ENCODE data around the gene MINDY2.

GRCh38 chr15:58852347-58852746 lies 81.2 kb downstream of the MINDY2 start:
- TF ChIP-seq CTCF (IDR thresholded peaks at IDR 0.05): no peak; the same call in 1 of the 2 replicates
- TF ChIP-seq, protein P1, sequence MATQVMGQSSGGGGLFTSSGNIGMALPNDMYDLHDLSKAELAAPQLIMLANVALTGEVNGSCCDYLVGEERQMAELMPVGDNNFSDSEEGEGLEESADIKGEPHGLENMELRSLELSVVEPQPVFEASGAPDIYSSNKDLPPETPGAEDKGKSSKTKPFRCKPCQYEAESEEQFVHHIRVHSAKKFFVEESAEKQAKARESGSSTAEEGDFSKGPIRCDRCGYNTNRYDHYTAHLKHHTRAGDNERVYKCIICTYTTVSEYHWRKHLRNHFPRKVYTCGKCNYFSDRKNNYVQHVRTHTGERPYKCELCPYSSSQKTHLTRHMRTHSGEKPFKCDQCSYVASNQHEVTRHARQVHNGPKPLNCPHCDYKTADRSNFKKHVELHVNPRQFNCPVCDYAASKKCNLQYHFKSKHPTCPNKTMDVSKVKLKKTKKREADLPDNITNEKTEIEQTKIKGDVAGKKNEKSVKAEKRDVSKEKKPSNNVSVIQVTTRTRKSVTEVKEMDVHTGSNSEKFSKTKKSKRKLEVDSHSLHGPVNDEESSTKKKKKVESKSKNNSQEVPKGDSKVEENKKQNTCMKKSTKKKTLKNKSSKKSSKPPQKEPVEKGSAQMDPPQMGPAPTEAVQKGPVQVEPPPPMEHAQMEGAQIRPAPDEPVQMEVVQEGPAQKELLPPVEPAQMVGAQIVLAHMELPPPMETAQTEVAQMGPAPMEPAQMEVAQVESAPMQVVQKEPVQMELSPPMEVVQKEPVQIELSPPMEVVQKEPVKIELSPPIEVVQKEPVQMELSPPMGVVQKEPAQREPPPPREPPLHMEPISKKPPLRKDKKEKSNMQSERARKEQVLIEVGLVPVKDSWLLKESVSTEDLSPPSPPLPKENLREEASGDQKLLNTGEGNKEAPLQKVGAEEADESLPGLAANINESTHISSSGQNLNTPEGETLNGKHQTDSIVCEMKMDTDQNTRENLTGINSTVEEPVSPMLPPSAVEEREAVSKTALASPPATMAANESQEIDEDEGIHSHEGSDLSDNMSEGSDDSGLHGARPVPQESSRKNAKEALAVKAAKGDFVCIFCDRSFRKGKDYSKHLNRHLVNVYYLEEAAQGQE (IDR thresholded peaks at IDR 0.05; ENCODE audit: insufficient read depth in 1 of 2, low read depth in 2 of 2, low read length in 1 of 2): no peak
- TF ChIP-seq SIN3A (IDR thresholded peaks at IDR 0.05; ENCODE audit: borderline replicate concordance, insufficient read depth, low read depth, low read length): no peak
- TF ChIP-seq POLR2AphosphoS5 (IDR thresholded peaks at IDR 0.05; ENCODE audit: low read depth, low read length): no peak
- TF ChIP-seq TCF7L2 (IDR thresholded peaks at IDR 0.05; ENCODE audit: low read depth, low read length): no peak
